ENCODE measurements around the gene LRRC66.

The LRRC66 gene

DNA sequence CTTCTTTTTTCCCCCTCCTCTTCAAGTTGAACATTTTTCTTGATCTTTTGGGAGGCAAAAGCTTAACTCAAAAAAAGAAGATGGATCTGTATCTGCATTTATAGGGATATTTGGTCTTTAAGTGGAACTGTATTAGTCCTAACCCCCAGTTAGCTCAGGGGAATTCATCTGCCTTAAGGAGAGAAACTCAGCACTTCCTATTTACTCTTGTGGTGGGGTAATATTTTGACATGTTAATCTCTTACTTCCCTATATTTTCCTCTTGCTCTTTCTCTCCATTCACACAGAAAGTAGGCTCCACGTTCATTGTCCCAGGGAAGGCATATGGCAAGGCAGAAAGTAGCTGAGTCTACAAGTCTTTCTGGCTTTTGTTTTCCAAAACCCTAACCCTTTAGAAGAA is 5.3 kb downstream of the LRRC66 start:
- Histone ChIP-seq H3K4me1 (ENCODE audit: low read depth, poor library complexity, severe bottlenecking) (no peaks in the 10 kb centered on the region), H3K36me3 (ENCODE audit: insufficient read depth) (no peaks in the 10 kb centered on the region), H3K4me2 (no peak overlapping the region), H3K27me3 (ENCODE audit: insufficient read depth, low read depth) (no peaks in the 10 kb centered on the region), H3K9ac (no peak overlapping the region), H3K79me2 (ENCODE audit: insufficient read depth, low read depth) (no peaks in the 10 kb centered on the region), H3K27ac (no peak overlapping the region), H3K4me3 (IDR thresholded peaks at IDR 0.05; ENCODE audit: insufficient read depth, low read depth, low read length) (no peak overlapping the region), H4K20me1 (ENCODE audit: insufficient read depth) (no peaks in the 10 kb centered on the region), H2AFZ (ENCODE audit: low read depth) (no peak overlapping the region)
- TF ChIP-seq, protein P1, sequence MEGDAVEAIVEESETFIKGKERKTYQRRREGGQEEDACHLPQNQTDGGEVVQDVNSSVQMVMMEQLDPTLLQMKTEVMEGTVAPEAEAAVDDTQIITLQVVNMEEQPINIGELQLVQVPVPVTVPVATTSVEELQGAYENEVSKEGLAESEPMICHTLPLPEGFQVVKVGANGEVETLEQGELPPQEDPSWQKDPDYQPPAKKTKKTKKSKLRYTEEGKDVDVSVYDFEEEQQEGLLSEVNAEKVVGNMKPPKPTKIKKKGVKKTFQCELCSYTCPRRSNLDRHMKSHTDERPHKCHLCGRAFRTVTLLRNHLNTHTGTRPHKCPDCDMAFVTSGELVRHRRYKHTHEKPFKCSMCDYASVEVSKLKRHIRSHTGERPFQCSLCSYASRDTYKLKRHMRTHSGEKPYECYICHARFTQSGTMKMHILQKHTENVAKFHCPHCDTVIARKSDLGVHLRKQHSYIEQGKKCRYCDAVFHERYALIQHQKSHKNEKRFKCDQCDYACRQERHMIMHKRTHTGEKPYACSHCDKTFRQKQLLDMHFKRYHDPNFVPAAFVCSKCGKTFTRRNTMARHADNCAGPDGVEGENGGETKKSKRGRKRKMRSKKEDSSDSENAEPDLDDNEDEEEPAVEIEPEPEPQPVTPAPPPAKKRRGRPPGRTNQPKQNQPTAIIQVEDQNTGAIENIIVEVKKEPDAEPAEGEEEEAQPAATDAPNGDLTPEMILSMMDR (conservative IDR thresholded peaks at IDR 0.05; ENCODE audit: low read depth, low read length): no peak

DNA sequence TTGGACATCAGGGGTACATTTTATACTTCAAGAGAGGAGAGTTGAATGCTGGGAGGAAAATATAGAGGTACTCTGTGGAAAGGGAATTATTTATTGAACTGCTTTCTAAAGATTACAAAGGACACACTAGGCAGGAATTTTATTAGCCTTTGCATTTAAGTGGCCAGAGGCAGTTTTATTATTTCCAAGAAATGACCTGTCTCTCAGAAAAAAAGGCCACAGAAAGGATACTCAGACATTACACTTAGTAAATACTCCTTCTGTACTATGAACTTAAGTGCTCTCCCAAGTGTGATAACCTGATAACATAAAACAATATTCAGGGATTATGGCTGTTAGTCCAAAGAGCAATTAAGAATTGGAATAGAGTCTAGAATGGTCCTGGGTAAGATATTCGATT is 7.5 kb downstream of the LRRC66 start:
- no peak overlapping the region for H2AFZ ChIP-seq (ENCODE audit: low read depth)
- H3K9ac ChIP-seq: no peak overlapping the region
- no peaks in the 10 kb centered on the region for H3K4me1 ChIP-seq (ENCODE audit: low read depth, poor library complexity, severe bottlenecking)
- no peaks in the 10 kb centered on the region for H3K27me3 ChIP-seq (ENCODE audit: insufficient read depth, low read depth)
- TF ChIP-seq, protein P1 (conservative IDR thresholded peaks at IDR 0.05; ENCODE audit: low read depth, low read length): no peak
- no peak overlapping the region for H3K4me3 ChIP-seq (IDR thresholded peaks at IDR 0.05; ENCODE audit: insufficient read depth, low read depth, low read length)
- H3K4me2 ChIP-seq: no peak overlapping the region
- H3K27ac ChIP-seq: no peak overlapping the region
- H3K79me2 ChIP-seq (ENCODE audit: insufficient read depth, low read depth): no peaks in the 10 kb centered on the region
- H3K36me3 ChIP-seq (ENCODE audit: insufficient read depth): no peaks in the 10 kb centered on the region
- H4K20me1 ChIP-seq (ENCODE audit: insufficient read depth): no peaks in the 10 kb centered on the region

DNA sequence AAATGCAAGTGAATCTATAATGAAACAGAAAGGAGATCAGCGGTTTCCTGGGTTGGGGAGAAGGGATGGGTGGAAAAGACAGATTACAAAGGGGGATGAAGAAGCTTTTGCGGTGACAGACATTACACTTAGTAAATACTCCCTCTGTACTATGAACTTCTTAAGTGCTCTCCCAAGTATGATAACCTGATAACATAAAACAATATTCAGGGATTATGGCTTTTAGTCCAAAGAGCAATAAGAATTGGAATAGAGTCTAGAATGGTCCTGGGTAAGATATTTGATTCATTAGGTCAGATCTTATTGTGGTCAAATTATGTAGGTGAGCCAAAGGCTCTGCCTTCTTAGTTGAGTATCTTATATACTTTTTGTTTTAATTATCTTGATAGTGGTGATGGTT is 9.2 kb downstream of the LRRC66 start:
- TF ChIP-seq, protein P1 (conservative IDR thresholded peaks at IDR 0.05; ENCODE audit: low read depth, low read length): no peak
- Histone ChIP-seq H3K27ac (no peak overlapping the region), H3K4me2 (no peak overlapping the region), H2AFZ (ENCODE audit: low read depth) (no peak overlapping the region), H4K20me1 (ENCODE audit: insufficient read depth) (no peaks in the 10 kb centered on the region), H3K4me3 (IDR thresholded peaks at IDR 0.05; ENCODE audit: insufficient read depth, low read depth, low read length) (no peak overlapping the region), H3K4me1 (ENCODE audit: low read depth, poor library complexity, severe bottlenecking) (no peaks in the 10 kb centered on the region), H3K27me3 (ENCODE audit: insufficient read depth, low read depth) (no peaks in the 10 kb centered on the region), H3K36me3 (ENCODE audit: insufficient read depth) (no peaks in the 10 kb centered on the region), H3K79me2 (ENCODE audit: insufficient read depth, low read depth) (no peaks in the 10 kb centered on the region), H3K9ac (no peak overlapping the region)

DNA sequence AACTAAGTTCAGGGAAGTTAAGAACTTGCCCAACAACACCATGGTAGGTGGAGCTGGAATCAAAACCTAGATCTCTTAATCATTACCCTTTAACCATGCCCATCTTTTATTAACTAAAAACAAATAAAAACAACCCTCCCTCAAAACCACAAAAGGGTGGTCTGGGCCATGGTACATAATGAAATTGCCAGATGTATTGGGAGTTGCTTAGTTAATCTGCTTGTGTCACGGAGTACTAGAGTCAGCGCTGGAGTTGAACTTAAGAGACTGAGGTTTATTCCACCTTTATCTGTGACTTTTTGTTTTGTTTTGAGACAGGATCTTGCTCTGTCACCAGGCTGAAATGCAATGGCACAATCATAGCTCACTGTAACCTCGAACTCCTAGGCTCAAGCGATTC is 13.3 kb downstream of the LRRC66 start:
- Histone ChIP-seq H3K4me1 (ENCODE audit: low read depth, poor library complexity, severe bottlenecking) (no peaks in the 10 kb centered on the region), H2AFZ (ENCODE audit: low read depth) (no peak overlapping the region), H3K27ac (no peak overlapping the region), H3K27me3 (ENCODE audit: insufficient read depth, low read depth) (no peaks in the 10 kb centered on the region), H3K36me3 (ENCODE audit: insufficient read depth) (no peaks in the 10 kb centered on the region), H3K79me2 (ENCODE audit: insufficient read depth, low read depth) (no peaks in the 10 kb centered on the region), H3K4me3 (IDR thresholded peaks at IDR 0.05; ENCODE audit: insufficient read depth, low read depth, low read length) (no peak overlapping the region), H4K20me1 (ENCODE audit: insufficient read depth) (no peaks in the 10 kb centered on the region), H3K4me2 (no peak overlapping the region), H3K9ac (no peak overlapping the region)
- TF ChIP-seq, protein P1 (conservative IDR thresholded peaks at IDR 0.05; ENCODE audit: low read depth, low read length): no peak
